ENCODE data around the gene HMGB3.
"Not testable (repeated sequence)": the region's sequence is repeated elsewhere in the genome, so short reads cannot be mapped to it uniquely, and the experiment has no call there.

Gene HMGB3

GRCh38 chrX:150942942-150943594 lies 40.1 kb upstream of the HMGB3 start:
- no peak overlapping the region for H3K27ac ChIP-seq
- TF ChIP-seq CTCF (conservative IDR thresholded peaks at IDR 0.05): no peak

- TF ChIP-seq CTCF (conservative IDR thresholded peaks at IDR 0.05): no peak
- H3K27ac ChIP-seq: no peak overlapping the region
These were observed 38.9 kb upstream of the HMGB3 start for GRCh38 chrX:150944233-150944632.

GRCh38 chrX:150954951-150955350 lies 28.2 kb upstream of the HMGB3 start:
- H3K27ac ChIP-seq: no peak overlapping the region
- TF ChIP-seq CTCF (conservative IDR thresholded peaks at IDR 0.05): no peak

GRCh38 chrX:150955590-150955989 lies 27.5 kb upstream of the HMGB3 start:
- no peak overlapping the region for H3K27ac ChIP-seq
- TF ChIP-seq CTCF (conservative IDR thresholded peaks at IDR 0.05): no peak

- H3K27ac ChIP-seq: no peak overlapping the region
These were observed 25.0 kb upstream of the HMGB3 start for GRCh38 chrX:150958177-150958576.

GRCh38 chrX:150959557-150959956 lies 23.6 kb upstream of the HMGB3 start:
- no peak overlapping the region for H3K27ac ChIP-seq
- no peak for TF ChIP-seq CTCF (conservative IDR thresholded peaks at IDR 0.05)

More at GRCh38 chrX:150958177-150958576, 25.0 kb upstream of the HMGB3 start:
- no peak for TF ChIP-seq CTCF (conservative IDR thresholded peaks at IDR 0.05)

GRCh38 chrX:150961631-150962030 lies 21.5 kb upstream of the HMGB3 start:
- TF ChIP-seq CTCF (conservative IDR thresholded peaks at IDR 0.05): no peak
- H3K27ac ChIP-seq: no peak overlapping the region

- H3K27ac ChIP-seq: not testable (repeated sequence)
These were observed 18.7 kb upstream of the HMGB3 start for GRCh38 chrX:150964416-150964815.

All from VCaP (cell line).